Skeletal muscle satellite cell (primary cell): ENCODE measurements around the gene CCDC137.

Experiments used
- H3K27me3 ChIP-seq: 2 replicates; pipeline ENCODE4 v1.7.0; 2013; ENCODE audit warnings: low read length; ENCODE audit not compliant: control insufficient read depth, insufficient read depth
- H3K36me3 ChIP-seq: 2 replicates; pipeline ENCODE4 v1.7.0; 2013; ENCODE audit warnings: mild to moderate bottlenecking, control low read depth, low read length; ENCODE audit not compliant: insufficient read depth
- H3K4me1 ChIP-seq: 2 replicates; pipeline ENCODE4 v1.7.0; 2013; ENCODE audit warnings: low read length; ENCODE audit not compliant: control insufficient read depth, insufficient read depth
- H3K4me2 ChIP-seq: 2 replicates; pipeline ENCODE4 v1.7.0; 2013; ENCODE audit warnings: mild to moderate bottlenecking, low read length
- H3K4me3 ChIP-seq: 2 replicates; pipeline ENCODE4 v1.7.0; 2013; ENCODE audit warnings: low read length
- H3K9ac ChIP-seq: 2 replicates; pipeline ENCODE4 v1.7.0; 2013; ENCODE audit warnings: mild to moderate bottlenecking, low read depth, low read length, moderate library complexity
- H3K9me3 ChIP-seq: replicated peaks from 2 replicates; pipeline ENCODE4 v1.7.0; 2013; ENCODE audit warnings: mild to moderate bottlenecking, control low read depth, low read length

The CCDC137 gene

DNA sequence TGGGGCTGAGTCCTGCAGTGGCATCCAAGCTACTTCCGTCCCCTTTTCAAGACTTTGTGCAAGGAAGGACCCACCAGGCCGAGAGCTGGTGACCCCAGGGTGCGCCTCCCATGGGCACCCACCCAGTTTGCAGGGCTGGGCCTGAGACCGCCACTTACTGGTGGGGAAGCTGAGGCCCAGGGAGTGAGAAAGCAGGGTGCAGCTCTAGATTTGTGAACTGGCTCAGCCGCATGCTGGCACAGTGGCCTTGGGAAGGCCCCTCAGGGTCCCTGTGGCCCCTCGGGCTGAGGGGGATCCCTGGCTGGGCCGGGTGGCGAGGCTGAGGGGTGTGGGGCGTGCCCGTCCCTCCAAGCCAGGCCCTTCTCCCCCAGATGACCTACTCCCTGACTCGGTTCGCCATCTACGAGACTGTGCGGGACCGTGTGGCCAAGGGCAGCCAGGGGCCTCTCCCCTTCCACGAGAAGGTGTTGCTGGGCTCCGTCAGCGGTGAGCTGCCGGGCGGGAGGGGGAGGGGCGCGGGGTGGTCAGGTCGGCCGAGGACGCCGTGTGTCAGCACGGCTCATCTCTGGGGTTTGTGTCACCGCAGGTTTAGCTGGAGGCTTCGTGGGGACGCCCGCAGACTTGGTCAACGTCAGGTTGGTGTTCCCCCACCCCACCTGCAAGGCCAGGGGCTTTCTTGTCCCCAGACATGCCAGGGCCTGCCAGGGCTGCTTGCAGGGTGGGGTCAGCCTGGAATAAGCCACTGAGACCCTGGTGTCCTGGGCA, 48.8 kb downstream of the CCDC137 start:
- Histone ChIP-seq H3K4me2 (no peak overlapping the region), H3K4me3 (no peak overlapping the region), H3K27me3 (no peaks in the 10 kb centered on the region), H3K9ac (no peak overlapping the region), H3K36me3 (no peaks in the 10 kb centered on the region), H3K9me3 (no peaks in the 10 kb centered on the region), H3K4me1 (peaks cover 28% of the 10 kb centered on the region)

- Histone ChIP-seq H3K9me3 (no peaks in the 10 kb centered on the region), H3K9ac (no peak overlapping the region), H3K4me3 (no peak overlapping the region), H3K36me3 (no peaks in the 10 kb centered on the region), H3K27me3 (no peaks in the 10 kb centered on the region), H3K4me1 (peaks cover 21% of the 10 kb centered on the region), H3K4me2 (no peak overlapping the region)
Measured at GRCh38 chr17:81715872-81716673, 49.5 kb downstream of the CCDC137 start.

DNA sequence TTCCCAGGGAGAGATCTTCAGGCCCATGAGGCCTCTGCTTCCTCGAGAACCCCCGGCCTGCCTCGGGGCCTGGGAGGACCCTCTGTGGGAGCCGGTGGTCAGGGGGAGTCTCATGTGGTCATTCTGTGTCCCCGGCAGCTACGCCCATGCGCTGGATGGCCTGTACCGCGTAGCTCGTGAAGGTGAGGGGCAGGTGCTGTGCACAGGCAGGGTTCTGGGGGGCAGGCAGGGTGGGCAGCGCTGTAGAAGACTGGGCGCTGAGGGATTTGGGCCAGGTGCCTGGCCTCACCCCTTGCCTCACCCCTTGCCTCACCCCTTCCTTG, 50.1 kb downstream of the CCDC137 start:
- no peaks in the 10 kb centered on the region for H3K27me3 ChIP-seq
- H3K4me1 ChIP-seq = peaks cover 15% of the 10 kb centered on the region
- no peak overlapping the region for H3K4me3 ChIP-seq
- H3K9me3 ChIP-seq = no peaks in the 10 kb centered on the region
- no peak overlapping the region for H3K9ac ChIP-seq
- no peaks in the 10 kb centered on the region for H3K36me3 ChIP-seq
- no peak overlapping the region for H3K4me2 ChIP-seq

GRCh38 chr17:81717049-81717765, 50.7 kb downstream of the CCDC137 start:
- no peak overlapping the region for H3K4me3 ChIP-seq
- no peak overlapping the region for H3K9ac ChIP-seq
- H3K36me3 ChIP-seq = no peaks in the 10 kb centered on the region
- no peaks in the 10 kb centered on the region for H3K9me3 ChIP-seq
- H3K4me1 ChIP-seq = peaks cover 15% of the 10 kb centered on the region
- H3K27me3 ChIP-seq = no peaks in the 10 kb centered on the region
- H3K4me2 ChIP-seq = no peak overlapping the region

- H3K9me3 ChIP-seq = no peaks in the 10 kb centered on the region
- H3K9ac ChIP-seq = no peak overlapping the region
- peaks cover 18% of the 10 kb centered on the region for H3K4me1 ChIP-seq
- peaks cover 3% of the 10 kb centered on the region for H3K27me3 ChIP-seq
- no peak overlapping the region for H3K4me3 ChIP-seq
- no peak overlapping the region for H3K4me2 ChIP-seq
- no peaks in the 10 kb centered on the region for H3K36me3 ChIP-seq
Measured at GRCh38 chr17:81717766-81718089, 51.2 kb downstream of the CCDC137 start.

DNA sequence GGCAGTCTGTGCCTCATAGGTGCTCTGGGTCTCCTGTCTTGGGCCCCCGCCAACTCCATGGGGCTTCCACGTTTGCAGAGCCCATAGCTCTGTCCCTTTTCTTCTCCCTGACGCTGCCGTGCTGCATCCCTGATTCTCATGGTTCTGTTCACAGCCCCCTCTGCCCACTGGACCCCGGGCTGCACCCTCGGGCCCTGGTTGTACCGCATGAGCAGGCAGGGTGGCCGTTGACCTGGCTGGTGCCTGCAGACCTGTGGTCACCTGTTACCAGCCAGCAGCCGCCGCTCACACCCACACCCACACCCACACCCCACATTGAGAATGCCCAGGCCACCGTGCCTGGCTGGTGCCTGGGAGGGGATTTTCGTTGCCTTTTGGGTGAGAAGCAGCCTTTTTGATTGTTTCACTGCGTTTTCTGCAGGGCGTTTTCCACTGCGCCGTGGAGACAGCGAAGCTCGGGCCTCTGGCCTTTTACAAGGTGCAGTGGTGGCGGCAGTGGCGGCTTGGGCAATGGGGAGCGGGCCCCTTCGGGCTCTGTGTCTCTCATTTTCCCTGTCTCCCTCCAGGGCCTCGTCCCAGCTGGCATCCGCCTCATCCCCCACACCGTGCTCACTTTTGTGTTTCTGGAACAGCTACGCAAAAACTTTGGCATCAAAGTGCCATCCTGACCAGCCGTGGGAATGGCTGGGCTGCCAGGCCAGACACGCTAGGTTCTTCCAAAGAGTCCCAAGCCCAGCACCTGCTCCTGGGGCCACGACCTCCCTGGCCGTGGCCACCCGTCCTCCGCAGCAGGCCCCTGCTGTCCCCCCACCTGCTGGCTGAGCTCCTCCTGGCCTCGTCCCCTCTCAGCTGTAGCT, 53.1 kb downstream of the CCDC137 start:
- H3K4me1 ChIP-seq = peaks cover 14% of the 10 kb centered on the region
- no peaks in the 10 kb centered on the region for H3K9me3 ChIP-seq
- H3K4me2 ChIP-seq = no peak overlapping the region
- peaks cover 12% of the 10 kb centered on the region for H3K27me3 ChIP-seq
- H3K36me3 ChIP-seq = no peaks in the 10 kb centered on the region
- no peak overlapping the region for H3K4me3 ChIP-seq
- H3K9ac ChIP-seq = no peak overlapping the region

GRCh38 chr17:81720267-81721071, 53.9 kb downstream of the CCDC137 start:
- H3K4me2 ChIP-seq = no peak overlapping the region
- H3K4me3 ChIP-seq = no peak overlapping the region
- H3K9me3 ChIP-seq = no peaks in the 10 kb centered on the region
- H3K36me3 ChIP-seq = no peaks in the 10 kb centered on the region
- H3K4me1 ChIP-seq = peaks cover 14% of the 10 kb centered on the region
- H3K9ac ChIP-seq = no peak overlapping the region
- peaks cover 12% of the 10 kb centered on the region for H3K27me3 ChIP-seq

DNA sequence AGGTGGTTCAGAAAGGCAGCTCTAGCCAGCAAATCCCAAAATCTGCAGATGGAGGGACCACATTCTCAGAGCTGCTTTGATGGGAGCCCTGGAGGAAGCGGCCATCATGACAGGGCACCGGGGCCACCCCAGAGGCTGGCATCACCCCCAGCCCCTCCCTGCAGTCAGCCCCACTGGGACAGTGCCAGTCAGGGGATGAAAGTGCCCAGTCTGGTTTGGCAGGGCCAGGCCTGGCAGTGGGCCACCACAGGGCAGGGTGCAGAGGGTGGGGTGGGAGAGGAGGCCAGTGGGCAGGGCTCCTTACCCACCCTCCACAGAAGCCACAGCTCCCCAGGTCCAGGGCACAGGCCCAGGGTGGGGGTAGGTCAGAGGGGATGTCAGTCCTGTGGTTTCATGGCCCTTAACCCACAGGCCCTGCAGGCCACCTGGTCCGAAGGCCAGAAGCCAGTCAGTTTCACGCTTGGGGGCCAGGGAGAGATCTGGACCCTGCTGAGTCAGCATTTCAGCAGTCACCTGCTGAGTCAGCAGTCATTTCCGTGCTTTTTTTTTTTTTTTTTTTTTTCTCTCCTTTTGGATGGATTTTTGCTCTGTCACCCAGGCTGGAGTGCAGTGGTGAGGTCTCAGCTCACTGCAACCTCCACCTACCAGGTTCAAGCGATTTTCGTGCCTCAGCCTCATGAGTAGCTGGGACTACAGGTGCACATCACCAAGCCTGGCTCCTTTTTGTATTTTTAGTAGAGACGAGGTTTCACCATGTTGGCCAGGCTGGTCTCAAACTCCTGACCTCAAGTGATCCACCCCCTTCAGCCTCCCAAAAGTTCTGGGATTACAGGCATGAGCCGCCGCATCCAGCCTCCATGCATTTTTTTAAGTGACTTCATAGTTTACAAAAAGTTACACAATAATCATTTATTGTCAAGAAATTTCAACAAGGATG, 55.9 kb downstream of the CCDC137 start:
- peaks cover 14% of the 10 kb centered on the region for H3K27me3 ChIP-seq
- no peaks in the 10 kb centered on the region for H3K9me3 ChIP-seq
- no peak overlapping the region for H3K4me3 ChIP-seq
- H3K9ac ChIP-seq = no peak overlapping the region
- H3K36me3 ChIP-seq = no peaks in the 10 kb centered on the region
- no peak overlapping the region for H3K4me2 ChIP-seq
- H3K4me1 ChIP-seq = peaks cover 14% of the 10 kb centered on the region
